ENCODE measurements around the gene ROBO2.

Gene ROBO2

GRCh38 chr3:77190374-77190773, 150.5 kb downstream of the ROBO2 start:
- no peak for DNase-seq (ENCODE audit: low read depth in 2 of 2)

GRCh38 chr3:77191014-77191413, 151.1 kb downstream of the ROBO2 start:
- no peak for DNase-seq (ENCODE audit: low read depth in 2 of 2)

GRCh38 chr3:77191640-77192039, 151.7 kb downstream of the ROBO2 start:
- DNase-seq (ENCODE audit: low read depth in 2 of 2): no peak

GRCh38 chr3:77195766-77196545, 156.1 kb downstream of the ROBO2 start:
- DNase-seq (ENCODE audit: low read depth in 2 of 2): no peak

GRCh38 chr3:77197408-77197807, 157.5 kb downstream of the ROBO2 start:
- DNase-seq (ENCODE audit: low read depth in 2 of 2): no peak

- no peak for DNase-seq (ENCODE audit: low read depth in 2 of 2)
Measured at GRCh38 chr3:77203851-77204250, 164.0 kb downstream of the ROBO2 start.

GRCh38 chr3:77204788-77205187, 164.9 kb downstream of the ROBO2 start:
- DNase-seq (ENCODE audit: low read depth in 2 of 2): no peak

GRCh38 chr3:77207753-77208152, 167.9 kb downstream of the ROBO2 start:
- DNase-seq (ENCODE audit: low read depth in 2 of 2): no peak

GRCh38 chr3:77222701-77223100, 182.8 kb downstream of the ROBO2 start:
- no peak for DNase-seq (ENCODE audit: low read depth in 2 of 2)

- no peak for DNase-seq (ENCODE audit: low read depth in 2 of 2)
Measured at GRCh38 chr3:77227567-77227966, 187.7 kb downstream of the ROBO2 start.

GRCh38 chr3:77232557-77232956, 192.7 kb downstream of the ROBO2 start:
- no peak for DNase-seq (ENCODE audit: low read depth in 2 of 2)

GRCh38 chr3:77234004-77234403, 194.1 kb downstream of the ROBO2 start:
- DNase-seq (ENCODE audit: low read depth in 2 of 2): no peak

- no peak for DNase-seq (ENCODE audit: low read depth in 2 of 2)
Measured at GRCh38 chr3:77236118-77236517, 196.2 kb downstream of the ROBO2 start.

- no peak for DNase-seq (ENCODE audit: low read depth in 2 of 2)
Measured at GRCh38 chr3:77240072-77240650, 200.3 kb downstream of the ROBO2 start.

- no peak for DNase-seq (ENCODE audit: low read depth in 2 of 2)
Measured at GRCh38 chr3:77242371-77242770, 202.5 kb downstream of the ROBO2 start.

GRCh38 chr3:77244981-77245380, 205.1 kb downstream of the ROBO2 start:
- no peak for DNase-seq (ENCODE audit: low read depth in 2 of 2)

- DNase-seq (ENCODE audit: low read depth in 2 of 2): no peak
Measured at GRCh38 chr3:77247061-77247460, 207.2 kb downstream of the ROBO2 start.

- no peak for DNase-seq (ENCODE audit: low read depth in 2 of 2)
Measured at GRCh38 chr3:77247817-77248216, 207.9 kb downstream of the ROBO2 start.

GRCh38 chr3:77248420-77248819, 208.5 kb downstream of the ROBO2 start:
- no peak for DNase-seq (ENCODE audit: low read depth in 2 of 2)

GRCh38 chr3:77251136-77251535, 211.2 kb downstream of the ROBO2 start:
- DNase-seq (ENCODE audit: low read depth in 2 of 2): no peak

- peak in 1 of 2 donors; percentile 2 for DNase-seq (ENCODE audit: low read depth in 2 of 2)
Measured at GRCh38 chr3:77254967-77255831, 215.3 kb downstream of the ROBO2 start.
